ENCODE measurements around the gene LRRC9.

The LRRC9 gene

GRCh38 chr14:59897757-59898383, 22.1 kb upstream of the LRRC9 start:
- no peak for DNase-seq (ENCODE audit: low read depth)
- H3K4me3 ChIP-seq (ENCODE audit: low read depth, low read length): no peak overlapping the region
- TF ChIP-seq CTCF (IDR thresholded peaks at IDR 0.05; ENCODE audit: low read depth, low read length, missing control alignments): peak; percentile 53

- no peak for TF ChIP-seq CTCF (IDR thresholded peaks at IDR 0.05; ENCODE audit: low read depth, low read length, missing control alignments)
- no peak for DNase-seq (ENCODE audit: low read depth)
- no peak overlapping the region for H3K4me3 ChIP-seq (ENCODE audit: low read depth, low read length)
Observed at GRCh38 chr14:59900556-59900955, 19.4 kb upstream of the LRRC9 start.

DNA sequence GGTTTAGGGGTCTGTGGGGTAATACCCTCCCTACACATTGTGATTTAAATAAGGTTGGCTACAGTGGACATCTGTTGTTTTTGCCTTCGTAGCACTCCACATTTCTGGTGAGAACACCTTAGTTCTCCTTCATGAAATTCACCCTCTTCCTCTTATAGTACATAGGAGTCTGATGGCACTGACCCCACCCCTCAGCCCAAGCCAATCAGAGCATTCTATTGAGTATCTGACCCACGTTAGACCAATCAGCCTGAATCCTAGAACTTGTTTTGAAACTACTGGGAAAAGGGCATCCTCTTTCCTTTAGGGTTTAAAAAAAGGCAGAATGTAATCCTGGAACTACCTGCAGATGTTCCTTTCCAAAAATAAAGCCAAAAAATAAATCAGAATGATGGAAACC, 15.8 kb upstream of the LRRC9 start:
- no peak overlapping the region for H3K4me3 ChIP-seq (ENCODE audit: low read depth, low read length)
- no peak for TF ChIP-seq CTCF (IDR thresholded peaks at IDR 0.05; ENCODE audit: low read depth, low read length, missing control alignments)
- DNase-seq (ENCODE audit: low read depth): no peak

DNA sequence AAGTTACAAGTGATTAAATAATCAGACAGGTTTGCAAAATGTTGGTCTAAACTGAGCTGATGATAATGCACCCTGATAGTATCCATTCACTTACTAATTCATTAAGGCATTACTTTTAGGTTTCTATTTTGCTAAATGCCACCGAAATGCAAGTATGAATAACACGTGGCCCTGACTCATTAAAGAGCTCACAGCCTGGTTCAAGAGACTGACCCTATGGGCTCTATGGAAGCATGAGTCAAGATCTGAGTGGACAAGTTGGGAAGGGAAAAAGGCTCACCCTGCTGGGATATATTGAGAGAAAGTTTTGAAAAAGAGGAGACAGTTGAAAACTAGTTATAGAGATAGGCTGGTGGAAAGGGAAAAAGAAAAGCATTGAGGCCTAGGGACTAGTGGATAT, 14.8 kb upstream of the LRRC9 start:
- TF ChIP-seq CTCF (IDR thresholded peaks at IDR 0.05; ENCODE audit: low read depth, low read length, missing control alignments): no peak
- no peak for DNase-seq (ENCODE audit: low read depth)
- H3K4me3 ChIP-seq (ENCODE audit: low read depth, low read length): no peak overlapping the region

DNA sequence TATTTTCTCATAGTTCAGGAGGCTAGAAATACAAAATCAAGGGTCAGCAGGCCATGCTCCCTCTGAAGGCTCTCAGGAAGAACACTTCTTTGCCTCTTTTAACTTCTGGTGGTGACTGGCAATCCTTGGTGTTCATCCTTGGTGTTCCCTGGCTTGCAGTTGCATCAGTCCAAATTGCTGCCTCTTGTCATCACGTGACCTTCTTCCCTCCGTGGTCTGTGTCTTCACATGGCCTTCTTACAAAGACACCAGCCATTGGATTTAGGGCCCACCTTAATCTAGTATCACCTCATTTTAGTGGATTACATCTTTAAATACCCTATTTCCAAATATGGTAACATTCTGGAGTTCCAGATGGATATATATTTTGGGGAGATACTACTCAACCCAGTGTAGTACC, 7.5 kb upstream of the LRRC9 start:
- DNase-seq (ENCODE audit: low read depth): no peak
- no peak overlapping the region for H3K4me3 ChIP-seq (ENCODE audit: low read depth, low read length)
- no peak for TF ChIP-seq CTCF (IDR thresholded peaks at IDR 0.05; ENCODE audit: low read depth, low read length, missing control alignments)

DNA sequence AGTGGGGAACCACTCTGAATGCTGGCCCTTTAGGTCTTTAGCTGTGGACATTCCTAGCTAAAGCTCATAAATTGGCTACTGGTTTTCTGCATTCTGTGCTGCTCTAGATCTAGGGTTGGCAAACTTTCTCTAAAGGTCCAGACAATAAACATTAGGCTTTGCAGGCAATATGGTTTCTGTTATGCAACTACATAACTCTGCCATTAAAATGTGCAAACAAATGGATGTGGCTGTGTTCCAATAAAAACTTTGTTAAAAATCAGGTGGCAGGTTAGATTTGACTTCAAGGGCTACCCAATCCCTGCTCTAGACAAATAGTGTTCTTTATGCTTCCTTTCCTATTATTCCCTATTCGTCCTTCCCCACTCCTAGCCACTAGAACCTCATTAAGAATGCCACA, 6.8 kb upstream of the LRRC9 start:
- H3K4me3 ChIP-seq (ENCODE audit: low read depth, low read length): no peak overlapping the region
- TF ChIP-seq CTCF (IDR thresholded peaks at IDR 0.05; ENCODE audit: low read depth, low read length, missing control alignments): no peak
- no peak for DNase-seq (ENCODE audit: low read depth)

DNA sequence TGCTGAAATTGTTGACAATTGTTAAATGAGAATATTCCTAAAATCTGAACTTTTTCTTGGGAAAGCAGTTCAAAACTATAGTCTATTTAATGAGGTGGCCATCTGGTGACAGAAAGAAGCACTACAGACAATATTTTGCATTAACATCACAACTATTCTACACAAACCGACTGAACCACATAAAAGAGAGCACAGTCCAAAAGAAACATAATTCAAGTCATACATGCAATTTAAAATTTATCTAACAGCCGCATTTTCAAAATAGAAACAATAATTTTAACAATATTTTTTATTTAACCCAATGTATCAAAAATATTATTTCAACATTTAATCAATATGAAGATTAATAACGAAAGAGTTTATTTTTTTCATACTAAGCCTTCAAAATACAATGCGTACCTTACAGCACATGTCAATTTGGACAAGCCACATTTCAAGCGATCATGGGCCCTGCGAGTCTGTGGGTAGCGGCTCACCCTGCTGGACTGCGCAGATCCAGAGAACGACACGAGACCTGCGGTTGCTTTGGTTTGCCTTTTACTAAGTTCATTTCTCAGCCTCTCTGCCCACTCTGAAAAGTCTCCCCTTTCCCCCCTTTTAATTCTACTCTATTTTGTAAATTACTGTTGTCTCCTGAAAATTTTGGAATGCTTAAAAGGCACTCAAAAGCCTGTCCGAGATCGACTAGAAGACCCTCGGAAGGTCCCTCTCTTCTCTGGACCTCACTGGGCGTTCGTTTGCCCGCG, 947 bp upstream of the LRRC9 start:
- DNase-seq (ENCODE audit: low read depth): no peak
- peak; percentile 45 for TF ChIP-seq CTCF (IDR thresholded peaks at IDR 0.05; ENCODE audit: low read depth, low read length, missing control alignments)
- peak overlapping the region; percentile 48 for H3K4me3 ChIP-seq (ENCODE audit: low read depth, low read length)
